DOHH2 (cell line): ENCODE results near the gene ARIH1.

ENCODE experiments used
- CTCF ChIP-seq: fragments of 200-600 bp; sonication (generic); IDR thresholded peaks from one replicate; pipeline ENCODE4 v1.5.1; 2014; ENCODE audit warnings: antibody characterized with exemption, mild to moderate bottlenecking, low read depth, low read length; ENCODE audit not compliant: poor library complexity, severe bottlenecking
- EZH2phosphoT487 ChIP-seq: fragments of 200-600 bp; sonication (generic); IDR thresholded peaks from 2 replicates; pipeline ENCODE4 v1.6.1; 2017; ENCODE audit warnings: borderline replicate concordance, mild to moderate bottlenecking, antibody characterized with exemption, low read length, moderate library complexity, mixed read lengths

GRCh38 chr15:72585025-72585424 lies 110.9 kb downstream of the ARIH1 start:
- TF ChIP-seq CTCF: no peak
- TF ChIP-seq EZH2phosphoT487: no peak
